HEK293 (cell line): ENCODE results near the gene GET3.

Experiments used
- IKZF3 ChIP-seq: fragments of 450-650 bp; IDR thresholded peaks from 2 replicates; pipeline ENCODE4 v1.5.0; 2018; ENCODE audit warnings: missing biosample characterization, mild to moderate bottlenecking, missing genetic modification characterization, moderate library complexity
- KLF9 ChIP-seq: fragments of 450-650 bp; formaldehyde crosslinking; IDR thresholded peaks from 2 replicates; pipeline ENCODE4 v1.5.1; 2016; ENCODE audit warnings: missing biosample characterization, missing genetic modification characterization, low read depth
- SCRT2 ChIP-seq: fragments of 450-650 bp; formaldehyde crosslinking; IDR thresholded peaks from 2 replicates; pipeline ENCODE4 v1.5.1; 2016; ENCODE audit warnings: missing biosample characterization, missing genetic modification characterization
- YY1 ChIP-seq: fragments of 450-650 bp; formaldehyde crosslinking; IDR thresholded peaks from 2 replicates; pipeline ENCODE4 v1.5.1; 2018; ENCODE audit warnings: missing biosample characterization, missing genetic modification characterization
- ZBTB8A ChIP-seq: fragments of 450-650 bp; formaldehyde crosslinking; IDR thresholded peaks from 2 replicates; pipeline ENCODE4 v1.5.1; 2016; ENCODE audit warnings: missing biosample characterization, missing genetic modification characterization
- ZNF157 ChIP-seq: fragments of 450-650 bp; formaldehyde crosslinking; IDR thresholded peaks from 2 replicates; pipeline ENCODE4 v1.5.1; 2016; ENCODE audit warnings: missing biosample characterization, missing genetic modification characterization
- ZNF23 ChIP-seq: fragments of 450-650 bp; formaldehyde crosslinking; IDR thresholded peaks from 2 replicates; pipeline ENCODE4 v1.5.1; 2016; ENCODE audit warnings: missing biosample characterization, missing genetic modification characterization, borderline replicate concordance
- ZNF239 ChIP-seq: fragments of 450-650 bp; formaldehyde crosslinking; IDR thresholded peaks from 2 replicates; pipeline ENCODE4 v1.5.1; 2016; ENCODE audit warnings: missing biosample characterization, missing genetic modification characterization
- ZNF311 ChIP-seq: fragments of 450-650 bp; formaldehyde crosslinking; IDR thresholded peaks from 2 replicates; pipeline ENCODE4 v1.5.1; 2017; ENCODE audit warnings: missing biosample characterization, missing genetic modification characterization, borderline replicate concordance
- ZNF335 ChIP-seq: fragments of 450-650 bp; formaldehyde crosslinking; conservative IDR thresholded peaks from 2 replicates; pipeline ENCODE4 v1.5.1; 2016; ENCODE audit warnings: missing biosample characterization, missing genetic modification characterization
- ZNF350 ChIP-seq: fragments of 450-650 bp; formaldehyde crosslinking; IDR thresholded peaks from 2 replicates; pipeline ENCODE4 v1.5.0; 2017; ENCODE audit warnings: missing biosample characterization, mild to moderate bottlenecking, missing genetic modification characterization
- ZNF354C ChIP-seq: fragments of 450-650 bp; formaldehyde crosslinking; IDR thresholded peaks from 2 replicates; pipeline ENCODE4 v1.5.1; 2016; ENCODE audit warnings: missing biosample characterization, missing genetic modification characterization, low read depth, borderline replicate concordance
- ZNF394 ChIP-seq: fragments of 450-650 bp; formaldehyde crosslinking; IDR thresholded peaks from 2 replicates; pipeline ENCODE4 v1.5.1; 2016; ENCODE audit warnings: missing biosample characterization, missing genetic modification characterization, mild to moderate bottlenecking, moderate library complexity, borderline replicate concordance
- ZNF510 ChIP-seq: fragments of 450-650 bp; formaldehyde crosslinking; IDR thresholded peaks from 2 replicates; pipeline ENCODE4 v1.5.1; 2018; ENCODE audit warnings: mild to moderate bottlenecking, missing genetic modification characterization, missing biosample characterization; ENCODE audit not compliant: insufficient replicate concordance
- ZNF529 ChIP-seq: fragments of 450-650 bp; formaldehyde crosslinking; IDR thresholded peaks from 2 replicates; pipeline ENCODE4 v1.5.1; 2017; ENCODE audit warnings: missing genetic modification characterization, missing biosample characterization; ENCODE audit not compliant: insufficient replicate concordance
- ZNF549 ChIP-seq: fragments of 450-650 bp; IDR thresholded peaks from 2 replicates; pipeline ENCODE4 v1.5.1; 2018; ENCODE audit warnings: missing biosample characterization, missing genetic modification characterization, mild to moderate bottlenecking, inconsistent platforms, moderate library complexity
- ZNF555 ChIP-seq: fragments of 450-650 bp; formaldehyde crosslinking; conservative IDR thresholded peaks from 2 replicates; pipeline ENCODE4 v1.5.1; 2017; ENCODE audit warnings: missing biosample characterization, mild to moderate bottlenecking, missing genetic modification characterization, inconsistent platforms
- ZNF621 ChIP-seq: fragments of 450-650 bp; formaldehyde crosslinking; IDR thresholded peaks from 2 replicates; pipeline ENCODE4 v1.5.1; 2017; ENCODE audit warnings: missing biosample characterization, missing genetic modification characterization
- ZNF654 ChIP-seq: fragments of 450-650 bp; formaldehyde crosslinking; IDR thresholded peaks from 2 replicates; pipeline ENCODE4 v1.5.1; 2016; ENCODE audit warnings: low read depth, missing biosample characterization, missing genetic modification characterization
- ZNF707 ChIP-seq: fragments of 450-650 bp; formaldehyde crosslinking; IDR thresholded peaks from 2 replicates; pipeline ENCODE4 v1.5.1; 2016; ENCODE audit warnings: missing biosample characterization, missing genetic modification characterization
- ZNF776 ChIP-seq: fragments of 450-650 bp; formaldehyde crosslinking; IDR thresholded peaks from 2 replicates; pipeline ENCODE4 v1.5.0; 2017; ENCODE audit warnings: missing biosample characterization, missing genetic modification characterization, borderline replicate concordance
- ZSCAN16 ChIP-seq: fragments of 450-650 bp; formaldehyde crosslinking; IDR thresholded peaks from 2 replicates; pipeline ENCODE4 v1.5.1; 2016; ENCODE audit warnings: missing biosample characterization, missing genetic modification characterization
- TF ChIP-seq, protein P1 (sequence below): fragments of 450-650 bp; formaldehyde crosslinking; IDR thresholded peaks from 2 replicates; pipeline ENCODE4 v1.5.0; 2017; ENCODE audit warnings: missing biosample characterization, missing genetic modification characterization, borderline replicate concordance
- TF ChIP-seq, protein P2 (sequence below): fragments of 450-650 bp; formaldehyde crosslinking; IDR thresholded peaks from 2 replicates; pipeline ENCODE4 v1.5.1; 2016; ENCODE audit warnings: missing biosample characterization, missing genetic modification characterization
- TF ChIP-seq, protein P3 (sequence below): fragments of 450-650 bp; formaldehyde crosslinking; IDR thresholded peaks from 2 replicates; pipeline ENCODE4; 2016; ENCODE audit warnings: missing biosample characterization, missing genetic modification characterization
- TF ChIP-seq, protein P4 (sequence below): fragments of 450-650 bp; formaldehyde crosslinking; IDR thresholded peaks from 2 replicates; pipeline ENCODE4 v1.5.1; 2017; ENCODE audit warnings: missing biosample characterization, missing genetic modification characterization
- TF ChIP-seq, protein P5 (sequence below): sonication (generic); formaldehyde crosslinking; IDR thresholded peaks from 2 replicates; pipeline ENCODE4 v1.8.1; 2022; ENCODE audit warnings: mild to moderate bottlenecking, moderate library complexity, missing genetic modification reagents
- TF ChIP-seq, protein P6 (sequence below): fragments of 450-650 bp; formaldehyde crosslinking; IDR thresholded peaks from 2 replicates; pipeline ENCODE4 v1.5.1; 2016; ENCODE audit warnings: missing biosample characterization, missing genetic modification characterization

Gene GET3

DNA sequence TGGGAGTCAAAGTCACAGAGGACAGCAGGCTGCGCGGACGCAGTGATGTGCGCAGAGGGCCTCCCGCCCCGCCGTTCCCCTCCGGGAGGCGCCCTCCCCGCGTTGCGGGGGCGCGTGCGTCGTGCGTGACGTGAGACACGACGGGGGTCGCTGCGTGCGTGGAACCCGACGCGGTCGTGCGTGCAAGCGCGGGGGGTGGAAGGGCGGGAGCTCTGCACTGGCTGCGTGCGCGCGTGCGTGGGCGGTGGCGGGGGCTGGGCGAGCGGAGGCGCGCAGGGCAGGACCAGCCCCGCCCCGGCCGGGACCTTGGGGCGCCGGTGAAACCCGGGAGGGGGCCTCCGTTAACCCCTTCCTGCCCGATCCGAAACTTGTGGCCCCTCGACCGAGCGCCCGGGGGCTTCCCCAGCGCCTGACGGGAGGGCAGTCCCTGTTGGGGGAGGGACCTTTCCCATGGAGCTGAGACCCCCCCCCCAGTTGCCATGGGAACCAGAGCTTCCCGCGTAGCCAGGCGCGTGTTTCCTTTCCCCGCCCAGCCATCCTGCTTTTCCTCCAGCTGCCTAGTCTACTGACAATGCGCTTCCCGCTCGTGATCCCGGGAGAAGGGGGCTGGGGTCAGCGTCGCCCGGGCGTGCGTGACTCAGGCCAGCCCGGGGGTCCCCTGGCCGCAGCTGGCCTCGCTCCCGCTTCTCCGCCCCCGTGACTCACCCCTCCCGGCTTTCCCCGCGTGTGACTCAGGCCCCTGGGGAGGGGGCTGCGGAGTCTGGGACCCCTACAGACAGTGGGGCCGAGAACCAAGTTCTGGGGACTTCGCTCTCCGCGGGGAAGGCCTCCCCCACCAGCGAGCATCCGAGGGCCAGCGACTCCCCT is 45.4 kb downstream of the GET3 start (continued):
- TF ChIP-seq, protein P1, sequence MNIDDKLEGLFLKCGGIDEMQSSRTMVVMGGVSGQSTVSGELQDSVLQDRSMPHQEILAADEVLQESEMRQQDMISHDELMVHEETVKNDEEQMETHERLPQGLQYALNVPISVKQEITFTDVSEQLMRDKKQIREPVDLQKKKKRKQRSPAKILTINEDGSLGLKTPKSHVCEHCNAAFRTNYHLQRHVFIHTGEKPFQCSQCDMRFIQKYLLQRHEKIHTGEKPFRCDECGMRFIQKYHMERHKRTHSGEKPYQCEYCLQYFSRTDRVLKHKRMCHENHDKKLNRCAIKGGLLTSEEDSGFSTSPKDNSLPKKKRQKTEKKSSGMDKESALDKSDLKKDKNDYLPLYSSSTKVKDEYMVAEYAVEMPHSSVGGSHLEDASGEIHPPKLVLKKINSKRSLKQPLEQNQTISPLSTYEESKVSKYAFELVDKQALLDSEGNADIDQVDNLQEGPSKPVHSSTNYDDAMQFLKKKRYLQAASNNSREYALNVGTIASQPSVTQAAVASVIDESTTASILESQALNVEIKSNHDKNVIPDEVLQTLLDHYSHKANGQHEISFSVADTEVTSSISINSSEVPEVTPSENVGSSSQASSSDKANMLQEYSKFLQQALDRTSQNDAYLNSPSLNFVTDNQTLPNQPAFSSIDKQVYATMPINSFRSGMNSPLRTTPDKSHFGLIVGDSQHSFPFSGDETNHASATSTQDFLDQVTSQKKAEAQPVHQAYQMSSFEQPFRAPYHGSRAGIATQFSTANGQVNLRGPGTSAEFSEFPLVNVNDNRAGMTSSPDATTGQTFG, result no peak
- no peak for TF ChIP-seq ZNF555
- no peak for TF ChIP-seq ZNF157 (tag by site-specific recombination)
- TF ChIP-seq, protein P2, sequence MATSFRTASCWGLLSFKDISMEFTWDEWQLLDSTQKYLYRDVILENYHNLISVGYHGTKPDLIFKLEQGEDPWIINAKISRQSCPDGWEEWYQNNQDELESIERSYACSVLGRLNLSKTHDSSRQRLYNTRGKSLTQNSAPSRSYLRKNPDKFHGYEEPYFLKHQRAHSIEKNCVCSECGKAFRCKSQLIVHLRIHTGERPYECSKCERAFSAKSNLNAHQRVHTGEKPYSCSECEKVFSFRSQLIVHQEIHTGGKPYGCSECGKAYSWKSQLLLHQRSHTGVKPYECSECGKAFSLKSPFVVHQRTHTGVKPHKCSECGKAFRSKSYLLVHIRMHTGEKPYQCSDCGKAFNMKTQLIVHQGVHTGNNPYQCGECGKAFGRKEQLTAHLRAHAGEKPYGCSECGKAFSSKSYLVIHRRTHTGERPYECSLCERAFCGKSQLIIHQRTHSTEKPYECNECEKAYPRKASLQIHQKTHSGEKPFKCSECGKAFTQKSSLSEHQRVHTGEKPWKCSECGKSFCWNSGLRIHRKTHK (tag by site-specific recombination), result no peak
- no peak for TF ChIP-seq ZNF549 (tag by site-specific recombination)
- no peak for TF ChIP-seq ZNF621
- TF ChIP-seq, protein P3, sequence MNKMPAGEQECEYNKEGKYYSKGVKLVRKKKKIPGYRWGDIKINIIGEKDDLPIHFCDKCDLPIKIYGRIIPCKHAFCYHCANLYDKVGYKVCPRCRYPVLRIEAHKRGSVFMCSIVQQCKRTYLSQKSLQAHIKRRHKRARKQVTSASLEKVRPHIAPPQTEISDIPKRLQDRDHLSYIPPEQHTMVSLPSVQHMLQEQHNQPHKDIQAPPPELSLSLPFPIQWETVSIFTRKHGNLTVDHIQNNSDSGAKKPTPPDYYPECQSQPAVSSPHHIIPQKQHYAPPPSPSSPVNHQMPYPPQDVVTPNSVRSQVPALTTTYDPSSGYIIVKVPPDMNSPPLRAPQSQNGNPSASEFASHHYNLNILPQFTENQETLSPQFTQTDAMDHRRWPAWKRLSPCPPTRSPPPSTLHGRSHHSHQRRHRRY, result 0 out of 2 replicates have a peak, but pooled peaks have one; percentile 15
- TF ChIP-seq IKZF3 (tag by site-specific recombination), result peak; percentile 86
- no peak for TF ChIP-seq ZNF239
- TF ChIP-seq, protein P4, sequence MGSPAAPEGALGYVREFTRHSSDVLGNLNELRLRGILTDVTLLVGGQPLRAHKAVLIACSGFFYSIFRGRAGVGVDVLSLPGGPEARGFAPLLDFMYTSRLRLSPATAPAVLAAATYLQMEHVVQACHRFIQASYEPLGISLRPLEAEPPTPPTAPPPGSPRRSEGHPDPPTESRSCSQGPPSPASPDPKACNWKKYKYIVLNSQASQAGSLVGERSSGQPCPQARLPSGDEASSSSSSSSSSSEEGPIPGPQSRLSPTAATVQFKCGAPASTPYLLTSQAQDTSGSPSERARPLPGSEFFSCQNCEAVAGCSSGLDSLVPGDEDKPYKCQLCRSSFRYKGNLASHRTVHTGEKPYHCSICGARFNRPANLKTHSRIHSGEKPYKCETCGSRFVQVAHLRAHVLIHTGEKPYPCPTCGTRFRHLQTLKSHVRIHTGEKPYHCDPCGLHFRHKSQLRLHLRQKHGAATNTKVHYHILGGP (tag by site-specific recombination), result no peak
- no peak for TF ChIP-seq ZNF654 (tag by site-specific recombination)
- peak; percentile 63; the same call in 1 of the 2 replicates for TF ChIP-seq ZNF394 (tag by site-specific recombination)
- no peak; the same call in 1 of the 2 replicates for TF ChIP-seq ZNF311 (tag by site-specific recombination)
- no peak for TF ChIP-seq ZNF707
- no peak for TF ChIP-seq ZNF354C (tag by site-specific recombination)
- no peak for TF ChIP-seq ZNF23 (tag by site-specific recombination)
- TF ChIP-seq ZSCAN16 (tag by site-specific recombination), result no peak
- peak; percentile 92 for TF ChIP-seq ZBTB8A (tag by site-specific recombination)
- TF ChIP-seq, protein P5, sequence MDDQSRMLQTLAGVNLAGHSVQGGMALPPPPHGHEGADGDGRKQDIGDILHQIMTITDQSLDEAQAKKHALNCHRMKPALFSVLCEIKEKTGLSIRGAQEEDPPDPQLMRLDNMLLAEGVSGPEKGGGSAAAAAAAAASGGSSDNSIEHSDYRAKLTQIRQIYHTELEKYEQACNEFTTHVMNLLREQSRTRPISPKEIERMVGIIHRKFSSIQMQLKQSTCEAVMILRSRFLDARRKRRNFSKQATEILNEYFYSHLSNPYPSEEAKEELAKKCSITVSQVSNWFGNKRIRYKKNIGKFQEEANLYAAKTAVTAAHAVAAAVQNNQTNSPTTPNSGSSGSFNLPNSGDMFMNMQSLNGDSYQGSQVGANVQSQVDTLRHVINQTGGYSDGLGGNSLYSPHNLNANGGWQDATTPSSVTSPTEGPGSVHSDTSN (CRISPR knock-in tag), result peak; percentile 64; the same call in 1 of the 2 replicates
- peak; percentile 99 for TF ChIP-seq ZNF335
- TF ChIP-seq YY1 (tag by site-specific recombination), result no peak
- TF ChIP-seq ZNF776 (tag by site-specific recombination), result no peak
- peak; percentile 49 for TF ChIP-seq KLF9
- TF ChIP-seq ZNF350 (tag by site-specific recombination), result no peak
- TF ChIP-seq ZNF529 (tag by site-specific recombination), result no peak
- TF ChIP-seq, protein P6, sequence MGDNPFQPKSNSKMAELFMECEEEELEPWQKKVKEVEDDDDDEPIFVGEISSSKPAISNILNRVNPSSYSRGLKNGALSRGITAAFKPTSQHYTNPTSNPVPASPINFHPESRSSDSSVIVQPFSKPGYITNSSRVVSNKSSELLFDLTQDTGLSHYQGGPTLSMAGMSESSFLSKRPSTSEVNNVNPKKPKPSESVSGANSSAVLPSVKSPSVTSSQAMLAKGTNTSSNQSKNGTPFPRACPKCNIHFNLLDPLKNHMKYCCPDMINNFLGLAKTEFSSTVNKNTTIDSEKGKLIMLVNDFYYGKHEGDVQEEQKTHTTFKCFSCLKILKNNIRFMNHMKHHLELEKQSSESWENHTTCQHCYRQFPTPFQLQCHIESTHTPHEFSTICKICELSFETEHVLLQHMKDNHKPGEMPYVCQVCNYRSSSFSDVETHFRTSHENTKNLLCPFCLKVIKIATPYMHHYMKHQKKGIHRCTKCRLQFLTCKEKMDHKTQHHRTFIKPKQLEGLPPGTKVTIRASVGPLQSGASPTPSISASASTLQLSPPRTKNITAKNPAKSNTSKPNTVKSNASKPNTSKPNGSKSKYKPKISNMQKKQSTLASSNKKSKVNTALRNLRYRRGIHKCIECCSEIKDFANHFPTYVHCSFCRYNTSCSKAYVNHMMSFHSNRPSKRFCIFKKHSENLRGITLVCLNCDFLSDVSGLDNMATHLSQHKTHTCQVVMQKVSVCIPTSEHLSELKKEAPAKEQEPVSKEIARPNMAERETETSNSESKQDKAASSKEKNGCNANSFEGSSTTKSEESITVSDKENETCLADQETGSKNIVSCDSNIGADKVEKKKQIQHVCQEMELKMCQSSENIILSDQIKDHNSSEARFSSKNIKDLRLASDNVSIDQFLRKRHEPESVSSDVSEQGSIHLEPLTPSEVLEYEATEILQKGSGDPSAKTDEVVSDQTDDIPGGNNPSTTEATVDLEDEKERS (tag by site-specific recombination), result no peak
- TF ChIP-seq SCRT2 (tag by site-specific recombination), result 0 out of 2 replicates have a peak, but pooled peaks have one; percentile 30
- TF ChIP-seq ZNF510 (tag by site-specific recombination), result no peak
